MM.1S (cell line): ENCODE results near the gene DDX23.

Source experiments
- CTCF ChIP-seq: fragments of 300-600 bp; sonication (generic); IDR thresholded peaks from 2 replicates; pipeline ENCODE4 v1.5.1; 2016; ENCODE audit warnings: antibody characterized with exemption, low read length, mixed read lengths
- EZH2 ChIP-seq: fragments of 300-600 bp; sonication (generic); optimal IDR thresholded peaks from 2 replicates; pipeline ENCODE3; 2017; ENCODE audit warnings: low read depth, mild to moderate bottlenecking, antibody characterized with exemption, low read length, mixed read lengths

GRCh38 chr12:48816143-48816854, 35.7 kb downstream of the DDX23 start:
- TF ChIP-seq EZH2 (no peak), CTCF (no peak)
